Tibial nerve (tissue), 4 donors: ENCODE measurements around the gene SFRP5. TPM values are rescaled to one million over a fixed set of nuclear protein-coding genes. Genes with fewer than 3 reads are reported as not detected.

Source experiments
- DNase-seq, 2 donors: peaks; one replicate each; pipeline ENCODE4 v3.0.0-alpha.2; 2019; ENCODE audit warnings: low spot score in 2 of 2
- H3K27ac ChIP-seq, 4 donors: fragments of 200-600 bp; sonication (generic) in 3 of 4; one replicate each; pipeline ENCODE4 v1.5.1; 2017 to 2019; ENCODE audit warnings: mild to moderate bottlenecking in 1 of 4
- H3K27me3 ChIP-seq, 2 donors: fragments of 200-600 bp; sonication (generic) in 1 of 2; one replicate each; pipeline versions ENCODE4 v1.5.1 to v1.6.0; 2017 to 2019
- H3K36me3 ChIP-seq, 3 donors: fragments of 200-600 bp; sonication (generic); one replicate each; pipeline ENCODE4 v1.5.1; 2018 to 2019
- H3K4me1 ChIP-seq, 4 donors: fragments of 200-600 bp; sonication (generic) in 3 of 4; one replicate each; pipeline ENCODE4 v1.5.1; 2017 to 2019
- H3K4me3 ChIP-seq, 4 donors: fragments of 200-600 bp; sonication (generic) in 3 of 4; one replicate each; pipeline ENCODE4 v1.5.1; 2017 to 2019; ENCODE audit warnings: mild to moderate bottlenecking in 1 of 4, moderate library complexity in 1 of 4
- H3K9me3 ChIP-seq, 4 donors: fragments of 200-600 bp; sonication (generic) in 3 of 4; one replicate each; pipeline ENCODE4 v1.5.1; 2017 to 2019
- CTCF ChIP-seq, 5 experiments: fragments of 200-600 bp in 3 of 5; fragments of 450-650 bp in 2 of 5; sonication (generic) in 3 of 5; IDR thresholded peaks; one replicate each; pipeline ENCODE4 v1.5.1; 2016 to 2019; ENCODE audit warnings: antibody characterized with exemption in 5 of 5, mild to moderate bottlenecking in 3 of 5, moderate library complexity in 2 of 5
- EP300 ChIP-seq, 2 donors: sonication (generic); formaldehyde crosslinking; IDR thresholded peaks; one replicate each; pipeline ENCODE4 v1.6.1; 2017; ENCODE audit warnings: antibody characterized with exemption in 2 of 2, mild to moderate bottlenecking in 1 of 2
- POLR2A ChIP-seq, 2 donors: fragments of 450-650 bp; IDR thresholded peaks; one replicate each; pipeline ENCODE4 v1.6.1; 2017; ENCODE audit warnings: antibody characterized with exemption in 2 of 2, mild to moderate bottlenecking in 2 of 2, moderate library complexity in 2 of 2
- WGBS, 2 donors: methylation state at CpG; one replicate each; pipeline ENCODE4 v1.1.5; 2018; 5-methylcytosine and 5-hydroxymethylcytosine counted together
- total RNA-seq, 4 donors: library from RNA; depleted of rRNA; stranded (reverse); fragments of >200 nt; gene quantifications; one replicate each; pipeline ENCODE4 v1.1.0, GENCODE V29; 2016

The SFRP5 gene
- total RNA-seq, 4 donors from 2014 or later, result 183 to 530 (median 479) TPM

- TF ChIP-seq CTCF (IDR thresholded peaks at IDR 0.05) (no peak), EP300 (IDR thresholded peaks at IDR 0.05) (no peak), POLR2A (IDR thresholded peaks at IDR 0.05) (no peak)
- DNase-seq, result no peak
- Histone ChIP-seq H3K4me3 (peak overlapping the region; percentile 79 to 94 (median 86)), H3K27me3 (no peaks in the 10 kb centered on the region), H3K9me3 (no peaks in the 10 kb centered on the region), H3K4me1 (peaks cover 0 to 34% (median 9%) of the 10 kb centered on the region in 4 donors), H3K36me3 (peaks cover 0 to 16% (median 0%) of the 10 kb centered on the region in 3 donors), H3K27ac (peak overlapping the region in 3 of 4 donors; percentile 88 to 96 (median 95))
- WGBS, 2 donors, result 69 to 71% methylated on average over 13 of the region's 13 CpGs
These were observed 35.3 kb downstream of the SFRP5 start for GRCh38 chr10:97736403-97736901.

- Histone ChIP-seq H3K27me3 (no peaks in the 10 kb centered on the region), H3K9me3 (no peaks in the 10 kb centered on the region), H3K4me1 (peaks cover 0 to 26% (median 8%) of the 10 kb centered on the region in 4 donors), H3K36me3 (no peaks in the 10 kb centered on the region), H3K4me3 (no peak overlapping the region), H3K27ac (no peak overlapping the region)
- TF ChIP-seq POLR2A (IDR thresholded peaks at IDR 0.05) (no peak), EP300 (IDR thresholded peaks at IDR 0.05) (no peak)
- no peak for DNase-seq
- 74 to 80% methylated on average over 6 of the region's 6 CpGs for WGBS, 2 donors
These were observed 37.8 kb downstream of the SFRP5 start for GRCh38 chr10:97734021-97734420.

- no peaks in the 10 kb centered on the region for H3K36me3 ChIP-seq
- no peak overlapping the region for H3K27ac ChIP-seq
- peaks cover 0 to 19% (median 4%) of the 10 kb centered on the region in 4 donors for H3K4me1 ChIP-seq
- no peak overlapping the region for H3K4me3 ChIP-seq
- H3K27me3 ChIP-seq, result no peaks in the 10 kb centered on the region
- WGBS, 2 donors, result 88% methylated on average over 5 of the region's 5 CpGs
- no peak for DNase-seq
- H3K9me3 ChIP-seq, result no peaks in the 10 kb centered on the region
- no peak for TF ChIP-seq EP300 (IDR thresholded peaks at IDR 0.05)
- no peak for TF ChIP-seq CTCF (IDR thresholded peaks at IDR 0.05)
- TF ChIP-seq POLR2A (IDR thresholded peaks at IDR 0.05), result no peak
These were observed 38.5 kb downstream of the SFRP5 start for GRCh38 chr10:97733256-97733655.

- Histone ChIP-seq H3K27ac (no peak overlapping the region), H3K27me3 (no peaks in the 10 kb centered on the region), H3K9me3 (no peaks in the 10 kb centered on the region), H3K4me1 (peaks cover 0 to 14% (median 0%) of the 10 kb centered on the region in 4 donors), H3K4me3 (no peak overlapping the region), H3K36me3 (no peaks in the 10 kb centered on the region)
- no peak for DNase-seq
- no peak for TF ChIP-seq EP300 (IDR thresholded peaks at IDR 0.05)
- TF ChIP-seq CTCF (IDR thresholded peaks at IDR 0.05), result no peak
- TF ChIP-seq POLR2A (IDR thresholded peaks at IDR 0.05), result no peak
- WGBS, 2 donors, result 73 to 76% methylated on average over 4 of the region's 4 CpGs
These were observed 39.8 kb downstream of the SFRP5 start for GRCh38 chr10:97732052-97732359.

- peak; percentile 56 to 84 for DNase-seq
- peak in 1 of 2 donors; percentile 70 for TF ChIP-seq EP300 (IDR thresholded peaks at IDR 0.05)
- TF ChIP-seq CTCF (IDR thresholded peaks at IDR 0.05), result peak; percentile 76 to 94 (median 79)
- no peak for TF ChIP-seq POLR2A (IDR thresholded peaks at IDR 0.05)
- 62 to 66% methylated on average over 9 of the region's 9 CpGs for WGBS, 2 donors
These were observed 40.3 kb downstream of the SFRP5 start for GRCh38 chr10:97731346-97732051.

More at GRCh38 chr10:97731346-97732051, 40.3 kb downstream of the SFRP5 start:
- Histone ChIP-seq H3K4me1 (peaks cover 0 to 15% (median 0%) of the 10 kb centered on the region in 4 donors), H3K27me3 (no peaks in the 10 kb centered on the region), H3K4me3 (no peak overlapping the region), H3K9me3 (no peaks in the 10 kb centered on the region), H3K27ac (no peak overlapping the region), H3K36me3 (no peaks in the 10 kb centered on the region)
